ENCODE data around the gene MAFF. TPM values are rescaled to one million over a fixed set of nuclear protein-coding genes. Genes with fewer than 3 reads are reported as not detected.

The MAFF gene
- total and polyA plus RNA-seq, 9 of the 15 experiments (the other 6 are each of a cell fraction or from before 2014, with no cell fraction given), result 0.51 to 8.0 (median 5.4) TPM

- TF ChIP-seq PREB (CRISPR knock-in tag; IDR thresholded peaks at IDR 0.05) (no peak), ETS1 (conservative IDR thresholded peaks at IDR 0.05; ENCODE audit: control insufficient read depth, low read depth, low read length) (no peak), ZHX1 (conservative IDR thresholded peaks at IDR 0.05; ENCODE audit: low read length) (no peak), SPI1 (IDR thresholded peaks at IDR 0.05; ENCODE audit: borderline replicate concordance, low read depth, low read length) (no peak), PHF8 (IDR thresholded peaks at IDR 0.05; ENCODE audit: borderline replicate concordance, low read length) (peak; percentile 38; the same call in 1 of the 2 replicates), TEAD2 (tag; IDR thresholded peaks at IDR 0.05) (no peak), KLF6 (CRISPR knock-in tag; IDR thresholded peaks at IDR 0.05; ENCODE audit: borderline replicate concordance) (no peak), ZNF444 (CRISPR knock-in tag; IDR thresholded peaks at IDR 0.05) (no peak), FOS (IDR thresholded peaks at IDR 0.05; ENCODE audit: extremely low read depth, insufficient read length) (peak; percentile 63), DMBX1 (CRISPR knock-in tag; IDR thresholded peaks at IDR 0.05; ENCODE audit: borderline replicate concordance) (no peak), ELF4 (CRISPR knock-in tag; IDR thresholded peaks at IDR 0.05) (no peak), POLR2G (IDR thresholded peaks at IDR 0.05; ENCODE audit: low read depth, low read length) (peak; percentile 63), EP400 (IDR thresholded peaks at IDR 0.05) (peak; percentile 51), TRIM25 (IDR thresholded peaks at IDR 0.05; ENCODE audit: borderline replicate concordance) (0 out of 2 replicates have a peak, but pooled peaks have one; percentile 9), NCOR1 (IDR thresholded peaks at IDR 0.05) (peak; percentile 66), ILK (tag; IDR thresholded peaks at IDR 0.05; ENCODE audit: borderline replicate concordance, low read depth) (no peak), SMARCA4 (IDR thresholded peaks at IDR 0.05) (0 out of 2 replicates have a peak, but pooled peaks have one; percentile 8), ZFP1 (CRISPR knock-in tag; IDR thresholded peaks at IDR 0.05) (no peak), RNF219 (CRISPR knock-in tag; IDR thresholded peaks at IDR 0.05) (no peak)
These were observed 20.2 kb upstream of the MAFF start, which contains the start of gene PLA2G6 (continued) for GRCh38 chr22:38181453-38182200.
